Breast epithelium (tissue), 3 donors: Measurements from ENCODE around the gene MBD2.

ENCODE experiments used
- CTCF ChIP-seq, 3 donors: fragments of 450-650 bp; IDR thresholded peaks; one replicate each; pipeline ENCODE4 v1.5.1; 2016 to 2017; ENCODE audit warnings: antibody characterized with exemption in 3 of 3, mild to moderate bottlenecking in 3 of 3, moderate library complexity in 3 of 3
- POLR2A ChIP-seq: fragments of 450-650 bp; IDR thresholded peaks from one replicate; pipeline ENCODE4 v1.6.1; 2016; ENCODE audit warnings: antibody characterized with exemption, mild to moderate bottlenecking, moderate library complexity

- TF ChIP-seq CTCF (IDR thresholded peaks at IDR 0.05) = no peak
- TF ChIP-seq POLR2A = no peak
These were observed 33.1 kb downstream of the MBD2 start for GRCh38 chr18:54191352-54191751.
